ENCODE measurements around the gene ADGRL3.

Gene ADGRL3

DNA sequence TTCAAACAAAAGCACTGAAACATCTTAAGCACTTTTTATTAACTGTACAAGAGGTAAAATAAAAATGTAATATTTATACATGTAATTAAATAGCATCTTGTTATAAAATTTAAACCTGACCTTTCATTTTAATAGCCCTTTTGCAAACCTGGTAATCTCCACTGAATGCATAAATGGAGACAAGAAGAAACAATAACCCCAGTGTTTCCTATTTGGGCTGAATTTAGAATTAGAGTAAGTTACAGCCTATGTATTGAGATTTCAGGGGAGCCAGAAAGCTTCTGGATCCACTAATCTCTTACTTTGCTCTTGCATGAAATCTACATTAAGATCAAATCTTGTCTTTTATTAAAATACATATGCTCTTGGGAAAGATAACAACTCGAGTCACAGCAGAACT, 261.8 kb downstream of the ADGRL3 start:
- TF ChIP-seq, protein P1, sequence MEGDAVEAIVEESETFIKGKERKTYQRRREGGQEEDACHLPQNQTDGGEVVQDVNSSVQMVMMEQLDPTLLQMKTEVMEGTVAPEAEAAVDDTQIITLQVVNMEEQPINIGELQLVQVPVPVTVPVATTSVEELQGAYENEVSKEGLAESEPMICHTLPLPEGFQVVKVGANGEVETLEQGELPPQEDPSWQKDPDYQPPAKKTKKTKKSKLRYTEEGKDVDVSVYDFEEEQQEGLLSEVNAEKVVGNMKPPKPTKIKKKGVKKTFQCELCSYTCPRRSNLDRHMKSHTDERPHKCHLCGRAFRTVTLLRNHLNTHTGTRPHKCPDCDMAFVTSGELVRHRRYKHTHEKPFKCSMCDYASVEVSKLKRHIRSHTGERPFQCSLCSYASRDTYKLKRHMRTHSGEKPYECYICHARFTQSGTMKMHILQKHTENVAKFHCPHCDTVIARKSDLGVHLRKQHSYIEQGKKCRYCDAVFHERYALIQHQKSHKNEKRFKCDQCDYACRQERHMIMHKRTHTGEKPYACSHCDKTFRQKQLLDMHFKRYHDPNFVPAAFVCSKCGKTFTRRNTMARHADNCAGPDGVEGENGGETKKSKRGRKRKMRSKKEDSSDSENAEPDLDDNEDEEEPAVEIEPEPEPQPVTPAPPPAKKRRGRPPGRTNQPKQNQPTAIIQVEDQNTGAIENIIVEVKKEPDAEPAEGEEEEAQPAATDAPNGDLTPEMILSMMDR (IDR thresholded peaks at IDR 0.05; ENCODE audit: extremely low read depth, insufficient read depth, missing control alignments) = no peak
- no peak for DNase-seq (ENCODE audit: low spot score)
- in situ Hi-C loops (cut with MboI; ENCODE audit: low pct_unique_long_range_greater_than_20kb, low sequenced_read_pairs, unreplicated experiment) = no loop called here

GRCh38 chr4:61462451-61463326, 262.6 kb downstream of the ADGRL3 start:
- DNase-seq (ENCODE audit: low spot score) = no peak
- TF ChIP-seq, protein P1 (IDR thresholded peaks at IDR 0.05; ENCODE audit: extremely low read depth, insufficient read depth, missing control alignments) = no peak
- in situ Hi-C loops (cut with MboI; ENCODE audit: low pct_unique_long_range_greater_than_20kb, low sequenced_read_pairs, unreplicated experiment) = no loop called here

DNA sequence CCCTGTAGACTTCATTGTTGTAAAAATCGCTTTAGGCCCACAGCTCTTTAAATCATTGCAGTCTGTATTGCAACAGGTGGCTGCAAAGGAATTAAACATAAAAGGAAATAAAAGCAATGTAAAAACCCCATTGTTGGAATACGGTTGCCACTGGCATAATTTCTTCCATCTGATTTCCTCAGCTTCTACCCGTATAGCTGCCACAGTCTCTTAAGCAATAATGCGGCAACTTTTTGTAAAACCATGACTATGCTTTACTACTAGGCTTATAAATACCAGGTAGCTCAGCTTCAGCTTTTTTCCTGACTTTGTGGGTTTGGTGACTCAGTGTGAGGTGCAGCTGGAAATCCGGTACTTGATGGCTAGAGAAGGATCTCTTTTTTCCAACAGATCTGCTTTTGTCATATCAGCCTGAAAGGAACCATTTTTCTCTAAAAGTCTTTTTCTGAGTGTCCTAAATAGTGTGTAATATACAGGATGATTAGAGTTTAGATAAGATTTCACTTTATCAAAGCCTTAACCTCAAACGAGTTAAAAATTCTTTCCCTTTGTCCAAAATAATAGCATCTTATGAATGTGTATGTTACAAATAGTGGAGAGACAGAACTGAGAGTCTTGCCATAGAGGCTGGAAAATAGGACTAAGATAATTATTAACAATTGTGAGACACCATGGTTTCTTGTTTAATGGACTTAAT, 268.0 kb downstream of the ADGRL3 start:
- TF ChIP-seq, protein P1 (IDR thresholded peaks at IDR 0.05; ENCODE audit: extremely low read depth, insufficient read depth, missing control alignments) = no peak
- in situ Hi-C loops (cut with MboI; ENCODE audit: low pct_unique_long_range_greater_than_20kb, low sequenced_read_pairs, unreplicated experiment) = no loop called here
- no peak for DNase-seq (ENCODE audit: low spot score)

DNA sequence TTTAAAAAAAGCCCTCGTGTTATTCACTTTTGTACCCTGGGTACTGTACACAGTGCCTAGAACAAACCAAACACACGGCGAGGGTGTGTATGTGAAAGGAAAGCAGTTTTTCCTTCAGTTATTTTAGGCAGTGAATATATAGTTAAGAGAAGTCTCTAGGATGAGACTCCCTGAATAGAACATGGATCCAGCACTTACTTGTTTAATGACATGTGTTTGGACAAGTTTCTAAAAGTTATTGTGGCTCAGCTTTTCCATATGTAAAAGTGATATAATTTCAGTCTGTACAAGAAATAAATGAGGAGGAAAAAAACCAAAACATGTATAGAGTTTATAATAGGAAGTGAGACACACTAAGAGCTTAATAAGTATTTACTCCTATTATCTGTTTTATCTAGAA, 273.2 kb downstream of the ADGRL3 start:
- TF ChIP-seq, protein P1 (IDR thresholded peaks at IDR 0.05; ENCODE audit: extremely low read depth, insufficient read depth, missing control alignments) = no peak
- no peak for DNase-seq (ENCODE audit: low spot score)
- in situ Hi-C loops (cut with MboI; ENCODE audit: low pct_unique_long_range_greater_than_20kb, low sequenced_read_pairs, unreplicated experiment) = no loop called here

DNA sequence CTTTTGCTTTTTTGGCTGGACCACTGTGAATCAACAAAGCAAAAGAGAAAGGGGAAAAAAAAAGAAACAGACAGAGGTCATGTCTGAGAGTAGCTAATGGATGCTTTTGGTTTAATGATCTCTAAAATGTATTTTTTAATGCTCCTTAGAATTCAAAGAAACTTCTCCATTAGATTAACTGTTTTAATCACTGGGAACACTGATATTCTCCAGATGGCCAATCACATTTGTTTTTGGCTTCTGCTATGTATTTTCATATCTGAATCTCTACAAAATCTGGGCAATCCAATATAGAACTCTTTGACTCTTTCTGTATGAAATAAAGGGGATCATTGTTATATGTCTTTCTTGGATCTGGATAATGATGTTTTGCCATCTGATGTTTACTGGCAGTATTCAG, 278.2 kb downstream of the ADGRL3 start:
- in situ Hi-C loops (cut with MboI; ENCODE audit: low pct_unique_long_range_greater_than_20kb, low sequenced_read_pairs, unreplicated experiment) = no loop called here
- DNase-seq (ENCODE audit: low spot score) = no peak
- TF ChIP-seq, protein P1 (IDR thresholded peaks at IDR 0.05; ENCODE audit: extremely low read depth, insufficient read depth, missing control alignments) = no peak

DNA sequence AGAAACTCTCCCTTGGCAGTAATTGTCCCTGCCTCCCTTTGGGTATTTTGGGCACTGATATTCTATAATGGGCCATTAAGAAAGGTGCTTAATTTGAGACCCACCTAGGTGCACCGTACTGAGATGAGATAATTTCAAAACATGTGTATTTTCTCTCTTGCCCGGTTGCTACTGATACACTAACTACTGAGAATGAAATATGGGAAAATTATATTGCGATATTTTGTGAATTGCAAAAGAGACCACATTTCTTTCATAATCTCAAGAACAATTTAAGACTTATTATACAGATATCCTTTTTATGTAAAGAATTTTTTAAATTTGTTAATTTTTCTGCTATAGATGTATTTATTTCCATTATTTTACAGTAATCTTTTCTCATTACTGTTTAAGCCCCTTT, 284.9 kb downstream of the ADGRL3 start:
- no peak for DNase-seq (ENCODE audit: low spot score)
- TF ChIP-seq, protein P1 (IDR thresholded peaks at IDR 0.05; ENCODE audit: extremely low read depth, insufficient read depth, missing control alignments) = no peak
- in situ Hi-C loops (cut with MboI; ENCODE audit: low pct_unique_long_range_greater_than_20kb, low sequenced_read_pairs, unreplicated experiment) = no loop called here
